Inferior parietal cortex (tissue), 1 donor: ENCODE measurements around the gene CCDC88B.

Experiments
- DNase-seq: peaks from one replicate; pipeline ENCODE4 v3.0.0-alpha.2; 2016; ENCODE audit errors: extremely low spot score

Gene CCDC88B

GRCh38 chr11:64358907-64359711, 19.1 kb downstream of the CCDC88B start, which contains the start of gene RPS6KA4:
Gene RPS6KA4 (plus strand): TSS chr11:64359162. CDS start chr11:64359236, 74 bp downstream.
- peak; percentile 63 for DNase-seq

GRCh38 chr11:64359712-64360445, 19.9 kb downstream of the CCDC88B start:
- DNase-seq = peak; percentile 20

- no peak for DNase-seq
Measured at GRCh38 chr11:64360448-64360921, 20.5 kb downstream of the CCDC88B start.

GRCh38 chr11:64361659-64362058, 21.7 kb downstream of the CCDC88B start:
- DNase-seq = no peak

GRCh38 chr11:64362339-64362738, 22.3 kb downstream of the CCDC88B start:
- no peak for DNase-seq

GRCh38 chr11:64364435-64364834, 24.4 kb downstream of the CCDC88B start:
- no peak for DNase-seq

GRCh38 chr11:64364911-64365310, 24.9 kb downstream of the CCDC88B start:
- DNase-seq = no peak

GRCh38 chr11:64366751-64367150, 26.7 kb downstream of the CCDC88B start:
- DNase-seq = no peak

GRCh38 chr11:64367931-64368672, 28.1 kb downstream of the CCDC88B start:
- DNase-seq = no peak

- DNase-seq = no peak
Measured at GRCh38 chr11:64368673-64369074, 28.7 kb downstream of the CCDC88B start.

- DNase-seq = no peak
Measured at GRCh38 chr11:64369440-64370421, 29.7 kb downstream of the CCDC88B start.

- no peak for DNase-seq
Measured at GRCh38 chr11:64371201-64371600, 31.2 kb downstream of the CCDC88B start.

- no peak for DNase-seq
Measured at GRCh38 chr11:64372021-64372420, 32.0 kb downstream of the CCDC88B start.

GRCh38 chr11:64372802-64373597, 33.0 kb downstream of the CCDC88B start:
- DNase-seq = peak; percentile 90

- no peak for DNase-seq
Measured at GRCh38 chr11:64373598-64373974, 33.6 kb downstream of the CCDC88B start.

GRCh38 chr11:64376071-64376470, 36.1 kb downstream of the CCDC88B start:
- no peak for DNase-seq

GRCh38 chr11:64378335-64378880, 38.4 kb downstream of the CCDC88B start:
- DNase-seq = no peak

GRCh38 chr11:64379160-64379559, 39.2 kb downstream of the CCDC88B start:
- DNase-seq = no peak

GRCh38 chr11:64379817-64380709, 40.1 kb downstream of the CCDC88B start:
- DNase-seq = no peak
